HEK293T (cell line): Measurements from ENCODE around the gene SH3GL3.

ENCODE experiments used
- CTCF ChIA-PET: fragments of 350-600 bp; formaldehyde crosslinking; extraction: SDS; loops from one replicate; lab custom pipeline; 2021; ENCODE audit warnings: antibody characterized with exemption, inconsistent platforms; lab: Yijun Ruan, JAX
- POLR2A ChIA-PET: fragments of 350-600 bp; formaldehyde crosslinking; extraction: SDS; loops from one replicate; lab custom pipeline; 2020; ENCODE audit warnings: antibody characterized with exemption, inconsistent platforms; lab: Yijun Ruan, JAX
- DNase-seq: peaks from one replicate; pipeline ENCODE4 v3.0.0; 2012; ENCODE audit warnings: mixed read lengths; ENCODE audit errors: extremely low spot score
- ARNT ChIP-seq: fragments of 450-650 bp; IDR thresholded peaks from 2 replicates; pipeline ENCODE4 v1.6.1; 2017; ENCODE audit warnings: mild to moderate bottlenecking
- BHLHE40 ChIP-seq: fragments of 450-650 bp; IDR thresholded peaks from 2 replicates; pipeline ENCODE4 v1.6.1; 2016; ENCODE audit warnings: mild to moderate bottlenecking, moderate library complexity, borderline replicate concordance
- CTBP1 ChIP-seq: fragments of 450-650 bp; IDR thresholded peaks from 2 replicates; pipeline ENCODE4 v1.6.1; 2016; ENCODE audit warnings: borderline replicate concordance
- ELF4 ChIP-seq: fragments of 450-650 bp; IDR thresholded peaks from 2 replicates; pipeline ENCODE4 v1.6.1; 2017; ENCODE audit warnings: antibody characterized with exemption
- FOXA1 ChIP-seq: fragments of 450-650 bp; IDR thresholded peaks from 2 replicates; pipeline ENCODE4 v1.6.1; 2016; ENCODE audit warnings: mild to moderate bottlenecking
- FOXK2 ChIP-seq: fragments of 450-650 bp; IDR thresholded peaks from 2 replicates; pipeline ENCODE4 v1.6.1; 2016; ENCODE audit warnings: mild to moderate bottlenecking
- FOXM1 ChIP-seq: fragments of 450-650 bp; IDR thresholded peaks from 2 replicates; pipeline ENCODE4 v1.6.1; 2017; ENCODE audit warnings: mild to moderate bottlenecking, borderline replicate concordance
- HDGF ChIP-seq: fragments of 450-650 bp; IDR thresholded peaks from 2 replicates; pipeline ENCODE4 v1.6.1; 2017; ENCODE audit warnings: antibody characterized with exemption, borderline replicate concordance
- L3MBTL2 ChIP-seq: fragments of 450-650 bp; conservative IDR thresholded peaks from 2 replicates; pipeline ENCODE4 v1.6.1; 2016; ENCODE audit warnings: mild to moderate bottlenecking
- LEF1 ChIP-seq: fragments of 450-650 bp; IDR thresholded peaks from 2 replicates; pipeline ENCODE4 v1.6.1; 2017; ENCODE audit warnings: mild to moderate bottlenecking, borderline replicate concordance
- NFRKB ChIP-seq: fragments of 450-650 bp; IDR thresholded peaks from 2 replicates; pipeline ENCODE4 v1.6.1; 2016; ENCODE audit warnings: mild to moderate bottlenecking, moderate library complexity
- SP1 ChIP-seq: fragments of 450-650 bp; IDR thresholded peaks from 2 replicates; pipeline ENCODE4 v1.6.1; 2017
- SUZ12 ChIP-seq: fragments of 450-650 bp; IDR thresholded peaks from 2 replicates; pipeline ENCODE4 v1.6.1; 2016; ENCODE audit warnings: mild to moderate bottlenecking
- TARDBP ChIP-seq: fragments of 450-650 bp; IDR thresholded peaks from 2 replicates; pipeline ENCODE4 v1.6.1; 2016
- ZNF384 ChIP-seq: fragments of 450-650 bp; IDR thresholded peaks from 2 replicates; pipeline ENCODE4 v1.6.1; 2016
- TF ChIP-seq, protein P1 (sequence below): fragments of 450-650 bp; IDR thresholded peaks from 2 replicates; pipeline ENCODE4 v1.6.1; 2016

The SH3GL3 gene

GRCh38 chr15:83446417-83446816, 724 bp upstream of the SH3GL3 start:
- no peak for DNase-seq

GRCh38 chr15:83449250-83449671, 2.1 kb downstream of the SH3GL3 start:
- TF ChIP-seq SP1 = no peak
- TF ChIP-seq, protein P1, sequence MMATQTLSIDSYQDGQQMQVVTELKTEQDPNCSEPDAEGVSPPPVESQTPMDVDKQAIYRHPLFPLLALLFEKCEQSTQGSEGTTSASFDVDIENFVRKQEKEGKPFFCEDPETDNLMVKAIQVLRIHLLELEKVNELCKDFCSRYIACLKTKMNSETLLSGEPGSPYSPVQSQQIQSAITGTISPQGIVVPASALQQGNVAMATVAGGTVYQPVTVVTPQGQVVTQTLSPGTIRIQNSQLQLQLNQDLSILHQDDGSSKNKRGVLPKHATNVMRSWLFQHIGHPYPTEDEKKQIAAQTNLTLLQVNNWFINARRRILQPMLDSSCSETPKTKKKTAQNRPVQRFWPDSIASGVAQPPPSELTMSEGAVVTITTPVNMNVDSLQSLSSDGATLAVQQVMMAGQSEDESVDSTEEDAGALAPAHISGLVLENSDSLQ = no peak
- TF ChIP-seq LEF1 = no peak

More at GRCh38 chr15:83446417-83446816, 724 bp upstream of the SH3GL3 start:
- TF ChIP-seq NFRKB = no peak
- no peak for TF ChIP-seq ARNT
- no peak for TF ChIP-seq SUZ12
- TF ChIP-seq ZNF384 = no peak
- TF ChIP-seq, protein P1 = no peak
- no peak for TF ChIP-seq FOXA1
- TF ChIP-seq ELF4 = no peak
- no peak for TF ChIP-seq LEF1
- TF ChIP-seq TARDBP = no peak
- no peak for TF ChIP-seq FOXK2
- no peak for TF ChIP-seq CTBP1
- no peak for TF ChIP-seq L3MBTL2
- no peak for TF ChIP-seq HDGF
- TF ChIP-seq BHLHE40 = no peak
- ChIA-PET POLR2A (interaction anchor here (0.6 to 1.6 kb wide), 12 partner anchors 9 to 436 kb away, joined by 3 to 9 read pairs (median 4); no protein-coding TSS in a partner anchor), CTCF (interaction anchor here (0.6 to 3.2 kb wide), 18 partner anchors 8 to 588 kb away, joined by 3 to 16 read pairs (median 4); no protein-coding TSS in a partner anchor)

DNA sequence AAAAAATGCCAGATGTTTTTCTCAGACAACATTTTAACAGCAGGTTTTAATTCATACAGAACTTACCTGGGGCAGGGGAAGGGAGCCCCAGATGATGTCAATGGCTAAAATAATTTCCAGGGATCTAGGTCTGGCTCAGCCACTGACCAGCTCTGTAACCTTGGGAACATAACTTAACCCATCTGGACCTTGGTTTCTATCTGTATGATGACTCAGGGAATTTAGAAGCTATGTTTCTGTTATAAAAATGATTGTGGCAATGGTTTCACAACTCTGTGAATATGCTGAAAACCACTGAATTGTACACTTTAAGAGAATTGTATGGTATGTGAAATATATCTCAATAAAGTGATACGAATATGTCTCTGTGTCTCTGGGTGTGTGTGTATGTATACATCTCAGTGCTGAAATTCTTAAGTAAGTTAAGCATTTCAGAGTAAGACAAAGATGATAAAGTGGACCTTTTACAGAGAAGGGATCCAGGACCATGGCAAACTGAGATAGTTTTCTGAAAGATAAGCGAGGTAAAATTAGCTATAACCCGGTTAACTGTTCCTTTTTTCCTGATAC, 2.9 kb downstream of the SH3GL3 start:
- ChIA-PET POLR2A (no interaction called here), CTCF (interaction anchor here (1.0 kb wide), 1 partner anchor 109 kb away, joined by 4 read pairs; no protein-coding TSS in a partner anchor)
- DNase-seq = no peak
- TF ChIP-seq LEF1 = no peak

More at GRCh38 chr15:83449250-83449671, 2.1 kb downstream of the SH3GL3 start:
- POLR2A ChIA-PET = no interaction called here
- no peak for DNase-seq
- CTCF ChIA-PET = interaction anchor here (0.6 to 1.0 kb wide), 2 partner anchors 30 to 110 kb away, joined by 3 to 4 read pairs; no protein-coding TSS in a partner anchor

GRCh38 chr15:83457149-83457548, 10.0 kb downstream of the SH3GL3 start:
- ChIA-PET CTCF (interaction anchor here (0.7 kb wide), 1 partner anchor 11 kb away, joined by 4 read pairs; the partner anchor contains the start of gene SH3GL3), POLR2A (interaction anchor here (1.8 kb wide), 1 partner anchor 10 kb away, joined by 6 read pairs; the partner anchor contains the start of gene SH3GL3)
- no peak for DNase-seq
- TF ChIP-seq FOXK2 = no peak
- no peak for TF ChIP-seq TARDBP
- TF ChIP-seq HDGF = no peak
- TF ChIP-seq ELF4 = no peak
- no peak for TF ChIP-seq FOXM1
- no peak for TF ChIP-seq LEF1
- TF ChIP-seq SUZ12 = no peak
- TF ChIP-seq NFRKB = no peak
- TF ChIP-seq ZNF384 = no peak
- no peak for TF ChIP-seq CTBP1
- no peak for TF ChIP-seq L3MBTL2
- TF ChIP-seq, protein P1 = no peak

- TF ChIP-seq FOXA1 (no peak), FOXM1 (no peak), BHLHE40 (no peak), SUZ12 (no peak), L3MBTL2 (no peak), ZNF384 (no peak), HDGF (no peak), CTBP1 (no peak), LEF1 (no peak), ELF4 (no peak), TARDBP (no peak)
- TF ChIP-seq, protein P1 = no peak
- no peak for DNase-seq
- POLR2A ChIA-PET = no interaction called here
- CTCF ChIA-PET = interaction anchor here (0.6 kb wide), 2 partner anchors 29 to 33 kb away, joined by 4 to 6 read pairs; no protein-coding TSS in a partner anchor
Observed at GRCh38 chr15:83458381-83458780, 11.2 kb downstream of the SH3GL3 start.

DNA sequence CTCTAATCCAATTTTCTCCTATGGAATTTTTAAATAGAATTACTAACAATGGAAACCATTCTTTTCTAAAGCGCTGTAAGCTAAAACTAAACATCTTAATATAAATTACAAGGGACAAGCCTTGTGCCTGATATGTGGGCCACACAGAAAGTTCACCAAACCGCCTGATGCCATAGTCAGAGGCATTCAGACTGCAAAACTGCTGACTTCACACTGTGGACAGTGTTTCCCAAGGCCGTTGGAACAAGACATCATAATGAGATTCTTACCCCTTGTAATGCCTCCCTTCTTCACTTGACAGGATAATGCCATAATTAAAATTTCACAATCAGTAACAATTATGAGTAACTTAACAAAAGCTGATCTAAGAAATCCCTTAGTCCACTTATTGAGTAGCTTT, 14.9 kb downstream of the SH3GL3 start:
- ChIA-PET CTCF (interaction anchor here (0.6 kb wide), 1 partner anchor 24 kb away, joined by 3 read pairs; no protein-coding TSS in a partner anchor), POLR2A (interaction anchor here (1.5 kb wide), 1 partner anchor 15 kb away, joined by 4 read pairs; the partner anchor contains the start of gene SH3GL3)
- no peak for TF ChIP-seq TARDBP
- no peak for DNase-seq
